Measurements from ENCODE around the gene PHC3.
"Not testable (repeated sequence)": the region's sequence is repeated elsewhere in the genome, so short reads cannot be mapped to it uniquely, and the experiment has no call there.

Gene PHC3

DNA sequence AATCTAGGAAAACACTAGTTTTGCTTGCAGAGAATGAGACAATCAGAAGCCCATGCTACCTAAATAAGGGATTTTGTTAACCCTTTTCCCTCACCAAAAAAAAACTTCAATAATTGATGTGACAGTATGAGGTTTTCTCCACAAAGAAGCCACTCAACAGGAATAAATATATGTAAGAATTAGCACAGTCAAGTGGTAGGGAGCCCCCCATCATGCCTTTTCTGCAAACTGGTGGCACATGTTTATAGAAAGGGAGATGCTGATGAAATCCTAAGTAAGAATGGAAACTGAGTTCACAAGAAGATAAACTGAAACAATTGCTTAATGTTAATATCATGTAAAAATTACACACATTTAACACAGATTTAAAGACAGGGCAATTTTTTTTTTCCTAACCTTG lies 51.0 kb downstream of the PHC3 start:
- no peak for DNase-seq (ENCODE audit: low read depth in 2 of 2, low spot score in 1 of 2)

DNA sequence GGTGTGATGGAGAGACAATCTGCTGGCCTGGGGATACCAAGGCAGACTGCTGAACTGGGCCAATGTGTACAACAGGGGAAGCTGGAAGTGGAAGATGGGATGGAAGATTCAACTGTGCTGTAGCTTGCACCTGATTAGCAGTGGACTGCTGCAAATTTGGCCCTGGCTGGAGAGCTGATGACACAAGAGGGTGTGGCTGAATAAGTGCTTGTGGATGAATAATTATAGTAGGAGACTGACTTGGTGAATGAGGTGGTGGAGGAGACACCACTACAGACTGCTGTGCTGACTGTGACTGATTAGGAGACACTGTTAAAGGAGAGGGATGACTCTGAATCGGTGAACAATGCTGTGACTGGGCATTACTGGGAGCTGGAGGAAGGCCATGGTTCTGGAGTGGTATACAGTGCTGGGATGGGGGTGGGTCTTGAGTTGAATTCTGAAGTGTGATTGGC lies 52.5 kb downstream of the PHC3 start:
- DNase-seq (ENCODE audit: low read depth in 2 of 2, low spot score in 1 of 2) = no peak

DNA sequence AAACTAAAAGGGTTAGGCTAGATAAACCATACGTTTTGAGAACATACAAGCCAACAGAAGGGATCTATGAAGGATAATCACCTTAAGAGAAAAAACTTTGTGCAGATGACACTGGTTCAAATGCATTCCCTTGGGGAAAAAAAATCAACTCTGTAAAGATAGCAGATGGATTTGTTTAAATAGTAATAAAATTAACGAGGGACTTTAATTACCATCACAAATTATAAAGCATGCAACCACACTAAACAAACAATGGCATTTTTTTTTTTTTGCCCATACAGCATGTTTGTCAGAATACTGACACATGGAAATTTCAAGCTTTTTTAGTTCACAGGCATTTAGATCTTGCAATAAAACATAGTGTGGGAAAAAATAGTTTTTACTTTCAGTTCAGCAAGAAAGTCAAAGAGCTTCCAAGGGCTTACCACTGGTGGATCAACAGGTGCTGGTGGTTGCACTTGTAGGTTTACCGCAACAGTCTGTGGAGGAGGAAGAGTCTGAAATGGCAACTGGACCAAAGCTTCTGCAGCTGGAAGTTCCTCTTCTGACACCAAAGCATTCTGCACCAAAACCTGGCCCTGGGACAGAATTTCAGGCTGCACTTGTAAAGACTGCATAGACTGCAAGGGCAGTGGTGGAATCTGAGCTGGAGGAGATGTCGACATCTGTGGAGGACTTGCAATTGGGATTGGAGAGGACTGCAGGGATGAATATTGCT lies 53.1 kb downstream of the PHC3 start:
- no peak for DNase-seq (ENCODE audit: low read depth in 2 of 2, low spot score in 1 of 2)

DNA sequence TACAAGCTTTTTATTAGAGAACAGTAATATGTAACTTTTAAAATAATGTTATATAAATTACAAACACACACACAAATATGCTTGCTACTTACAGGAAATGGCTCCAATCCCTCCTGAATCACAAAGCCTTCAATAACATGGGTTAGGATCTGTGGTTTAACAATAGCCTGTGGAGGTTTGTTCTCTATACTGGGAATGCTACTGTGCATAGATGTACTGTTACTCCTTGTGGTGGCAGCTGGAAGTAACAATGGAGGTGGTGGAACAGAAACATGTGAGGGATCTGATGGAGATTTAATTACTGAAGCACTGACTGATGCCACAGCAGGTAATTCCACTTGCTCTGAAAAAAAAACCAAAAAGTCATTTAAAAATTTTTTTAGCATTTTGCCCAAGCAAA lies 64.4 kb downstream of the PHC3 start:
- DNase-seq (ENCODE audit: low read depth in 2 of 2, low spot score in 1 of 2) = no peak

DNA sequence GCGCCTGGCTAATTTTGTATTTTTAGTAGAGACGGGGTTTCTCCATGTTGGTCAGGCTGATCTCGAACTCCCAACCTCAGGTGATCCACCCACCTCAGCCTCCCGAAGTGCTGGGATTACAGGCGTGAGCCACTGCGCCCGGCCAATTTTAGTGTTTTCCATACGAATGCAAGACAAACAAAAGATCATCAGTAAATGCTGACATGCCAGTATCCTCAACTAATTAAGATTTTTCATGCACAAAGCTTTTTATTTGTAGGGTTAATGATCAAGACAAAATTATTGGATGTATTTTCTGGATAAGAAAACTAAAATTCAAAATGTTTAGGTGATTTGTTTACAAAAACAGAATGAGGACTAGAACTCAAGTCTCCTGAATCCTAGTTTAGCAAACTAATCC lies 67.4 kb downstream of the PHC3 start:
- DNase-seq (ENCODE audit: low read depth in 2 of 2, low spot score in 1 of 2) = not testable (repeated sequence)

DNA sequence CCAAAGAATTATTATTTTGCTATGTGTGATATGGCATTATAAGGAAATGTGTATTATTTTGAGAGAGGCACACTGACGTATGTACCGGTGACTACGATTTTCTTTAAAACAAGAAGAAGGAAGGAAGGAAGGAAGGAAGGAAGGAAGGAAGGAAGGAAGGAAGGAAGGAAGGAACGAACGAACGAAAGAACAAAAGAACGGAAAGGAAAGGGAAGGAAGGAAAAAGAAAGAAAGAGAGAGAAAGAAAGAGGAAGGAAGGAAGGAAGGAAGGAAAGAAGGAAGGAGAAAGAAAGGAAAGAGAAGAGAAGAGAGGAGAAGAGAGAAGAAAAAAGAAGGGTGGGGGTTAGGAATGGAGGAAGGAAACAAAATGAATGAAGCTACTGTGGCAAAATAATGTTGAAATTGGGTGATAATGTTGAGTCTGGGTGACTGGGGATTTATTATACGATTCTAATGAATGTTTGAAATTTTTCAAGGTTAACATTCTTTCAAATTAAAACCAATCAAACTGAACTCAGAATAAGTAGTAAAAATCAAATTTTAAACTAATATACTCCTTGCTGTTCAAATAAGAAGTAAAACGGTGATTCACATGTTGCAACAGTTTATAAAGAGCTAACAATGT lies 70.3 kb downstream of the PHC3 start:
- DNase-seq (ENCODE audit: low read depth in 2 of 2, low spot score in 1 of 2) = no peak

DNA sequence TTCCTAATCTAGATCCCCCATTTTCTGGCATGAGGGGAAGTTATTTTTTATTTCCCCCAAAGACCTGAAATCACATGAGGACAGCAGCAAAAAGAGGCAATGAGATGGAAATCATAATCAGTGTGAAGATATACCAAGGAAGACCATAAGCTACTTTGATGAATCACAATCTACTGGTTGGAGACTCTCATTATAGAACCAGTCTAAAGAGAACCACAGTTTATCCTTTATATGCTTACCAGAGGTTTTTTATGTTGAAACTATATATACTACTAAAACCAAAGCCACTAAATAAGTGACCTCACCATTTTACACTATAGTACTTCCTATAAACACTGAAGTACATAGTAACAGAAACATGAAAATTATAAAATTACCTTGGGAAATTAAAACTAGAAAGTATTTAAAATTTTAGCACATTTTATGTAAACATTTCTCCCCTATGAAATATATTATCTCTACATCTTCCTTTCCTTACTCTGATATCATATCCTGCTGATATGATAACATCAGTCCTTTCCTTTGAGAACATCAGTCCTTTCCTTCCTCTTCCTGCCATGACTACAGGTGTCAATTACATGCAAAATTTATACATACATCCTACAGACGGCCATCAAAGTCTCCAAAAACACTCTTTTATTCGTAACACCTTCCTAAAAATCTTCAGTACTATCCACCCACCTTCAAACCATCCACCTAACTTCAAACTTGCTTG lies 71.8 kb downstream of the PHC3 start:
- DNase-seq (ENCODE audit: low read depth in 2 of 2, low spot score in 1 of 2) = no peak

DNA sequence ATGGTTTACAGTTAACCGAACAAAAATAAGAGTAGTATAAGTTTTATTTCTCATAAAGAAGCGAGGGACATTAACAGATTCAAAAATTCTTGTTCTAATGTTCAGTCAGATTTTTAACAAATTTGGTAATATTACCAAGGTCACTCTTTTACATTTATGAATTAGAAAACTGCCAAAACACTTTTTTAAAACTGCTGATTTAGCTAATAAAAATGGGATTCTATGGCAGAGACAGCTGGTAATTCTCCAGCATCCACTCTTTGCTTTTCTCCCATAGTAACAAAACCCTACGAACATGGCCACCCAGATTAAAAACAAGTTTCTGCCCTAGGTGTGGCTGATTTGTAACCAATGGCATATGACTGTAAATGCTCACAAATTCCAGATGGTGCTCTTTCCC lies 72.6 kb downstream of the PHC3 start:
- DNase-seq (ENCODE audit: low read depth in 2 of 2, low spot score in 1 of 2) = no peak

DNA sequence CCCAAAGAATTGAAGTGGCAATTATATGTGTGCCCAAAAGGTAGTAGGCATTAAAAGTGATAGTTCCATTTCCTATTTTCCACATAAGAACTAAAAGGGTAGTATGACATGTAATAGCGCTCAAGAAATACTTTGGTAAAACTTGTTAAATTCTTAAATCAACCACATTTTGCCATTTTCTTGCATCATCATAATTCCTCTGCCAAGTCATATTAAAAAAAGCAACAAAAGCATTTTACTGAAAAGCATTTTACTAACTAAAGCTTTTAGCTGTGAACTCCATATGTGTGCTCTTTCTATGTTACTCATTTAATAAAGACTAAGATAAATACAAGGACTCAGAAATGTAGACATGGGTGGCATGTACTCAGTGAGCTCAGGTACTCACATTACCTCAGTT lies 73.6 kb downstream of the PHC3 start:
- DNase-seq (ENCODE audit: low read depth in 2 of 2, low spot score in 1 of 2) = no peak

DNA sequence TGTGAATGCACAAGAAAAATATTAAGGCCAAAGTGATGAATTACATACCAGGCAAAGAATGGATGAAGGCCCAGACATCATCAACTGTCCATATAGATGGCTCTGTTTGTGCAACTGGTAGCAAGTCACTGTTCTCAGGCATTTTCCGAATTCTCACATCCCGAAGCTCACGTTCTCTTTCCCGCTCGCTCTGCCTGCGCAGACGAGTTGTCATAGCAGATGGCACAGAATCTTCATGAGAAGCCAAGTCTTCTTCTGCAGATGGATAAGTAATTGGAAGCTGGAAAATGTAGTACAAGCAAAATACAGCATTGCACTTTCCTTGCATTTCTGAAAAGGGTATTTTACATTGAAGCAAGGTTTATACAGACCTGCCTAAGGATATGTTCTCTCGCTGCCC lies 79.1 kb downstream of the PHC3 start:
- DNase-seq (ENCODE audit: low read depth in 2 of 2, low spot score in 1 of 2) = no peak

DNA sequence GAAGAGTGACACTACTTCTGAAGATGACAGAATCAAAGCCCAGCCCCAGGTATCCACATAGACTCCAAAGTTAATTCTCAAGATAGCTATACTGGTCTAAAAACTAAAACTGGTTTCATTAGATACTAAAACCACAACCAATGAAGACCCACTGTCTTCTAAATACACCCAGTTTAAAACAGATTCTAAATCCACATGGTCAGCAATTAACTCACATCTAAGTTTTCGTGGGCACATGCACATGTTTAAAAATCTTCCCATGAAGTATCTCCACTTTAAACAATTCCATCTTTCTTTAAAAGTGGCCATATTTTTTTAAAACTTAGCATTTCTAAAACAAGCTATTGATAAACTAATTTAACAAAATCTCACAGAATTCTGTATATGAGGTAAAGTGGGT lies 80.6 kb downstream of the PHC3 start:
- no peak for DNase-seq (ENCODE audit: low read depth in 2 of 2, low spot score in 1 of 2)

DNA sequence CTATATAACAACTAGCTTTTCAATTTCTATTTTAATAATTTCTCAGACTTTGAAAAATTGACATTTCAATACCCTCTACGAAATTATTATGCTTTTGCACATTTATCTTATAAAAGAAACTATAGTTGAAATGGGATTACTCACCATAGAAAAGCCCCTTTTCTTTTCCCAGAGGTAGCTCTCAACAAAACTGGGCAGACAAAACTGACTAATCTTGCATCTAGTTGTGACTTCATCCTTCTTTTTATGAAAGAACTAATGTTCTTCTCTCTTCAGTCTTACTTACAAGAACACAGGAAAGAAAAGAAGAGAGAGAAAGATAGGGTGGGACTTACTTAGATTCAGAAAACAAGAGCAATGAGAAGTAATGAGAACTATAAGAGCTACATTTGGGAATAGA lies 82.8 kb downstream of the PHC3 start:
- DNase-seq (ENCODE audit: low read depth in 2 of 2, low spot score in 1 of 2) = no peak

DNA sequence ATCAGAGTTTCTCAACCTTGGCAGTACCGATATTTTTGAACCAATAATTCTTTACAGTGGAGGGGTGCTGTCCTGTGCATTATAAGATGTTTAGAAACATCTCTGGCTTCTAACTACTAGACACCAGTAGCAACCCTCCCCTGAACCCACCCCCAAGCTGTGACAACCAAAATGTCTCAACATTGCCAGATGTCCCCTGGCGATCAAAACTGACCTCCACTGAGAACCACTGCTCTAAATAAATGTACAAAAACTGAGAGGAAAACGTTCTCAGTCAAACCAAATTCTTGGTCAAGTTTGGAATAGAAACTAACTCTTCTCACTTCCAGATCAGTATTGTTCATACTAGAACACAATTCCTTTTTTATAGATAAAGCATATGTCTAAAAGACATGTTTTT lies 85.2 kb downstream of the PHC3 start:
- no peak for DNase-seq (ENCODE audit: low read depth in 2 of 2, low spot score in 1 of 2)

DNA sequence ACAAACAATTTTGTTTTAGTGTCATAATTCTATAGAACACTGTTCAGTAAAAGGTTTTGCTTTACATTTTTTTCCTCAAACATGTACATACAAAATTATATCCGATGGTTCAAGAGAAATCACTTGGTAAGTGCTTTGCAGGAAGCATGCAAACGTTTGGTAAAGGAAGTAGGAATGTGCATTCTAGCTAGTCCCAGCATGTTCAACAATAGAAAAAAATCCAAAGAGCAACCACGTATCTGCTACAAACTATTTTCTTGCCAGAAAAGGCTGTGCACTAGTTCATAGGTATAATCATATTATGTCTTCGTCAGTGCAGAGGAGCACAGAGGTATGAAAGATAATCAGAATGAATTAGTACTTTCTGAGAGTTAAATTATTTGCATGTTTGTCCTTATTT lies 85.8 kb downstream of the PHC3 start:
- no peak for DNase-seq (ENCODE audit: low read depth in 2 of 2, low spot score in 1 of 2)

DNA sequence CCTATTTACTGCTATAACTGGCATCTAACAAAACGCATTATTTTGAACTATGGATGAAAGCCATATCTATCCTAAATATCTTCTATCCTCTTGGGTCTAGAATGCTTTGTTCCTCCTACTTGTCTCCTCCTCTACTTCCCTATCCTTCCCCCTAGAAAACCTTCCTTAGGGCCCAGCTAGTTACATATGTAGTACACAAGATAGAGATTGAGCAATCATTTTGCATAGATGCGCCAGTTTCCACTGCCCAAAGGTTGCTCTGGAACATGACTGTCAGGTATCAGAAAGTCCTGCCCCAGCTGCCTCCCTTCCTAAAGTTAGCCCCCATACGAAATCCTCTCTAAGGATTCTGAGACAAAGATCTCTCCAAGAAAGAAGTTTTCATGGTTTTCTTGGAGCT lies 88.6 kb downstream of the PHC3 start:
- DNase-seq (ENCODE audit: low read depth in 2 of 2, low spot score in 1 of 2) = no peak

DNA sequence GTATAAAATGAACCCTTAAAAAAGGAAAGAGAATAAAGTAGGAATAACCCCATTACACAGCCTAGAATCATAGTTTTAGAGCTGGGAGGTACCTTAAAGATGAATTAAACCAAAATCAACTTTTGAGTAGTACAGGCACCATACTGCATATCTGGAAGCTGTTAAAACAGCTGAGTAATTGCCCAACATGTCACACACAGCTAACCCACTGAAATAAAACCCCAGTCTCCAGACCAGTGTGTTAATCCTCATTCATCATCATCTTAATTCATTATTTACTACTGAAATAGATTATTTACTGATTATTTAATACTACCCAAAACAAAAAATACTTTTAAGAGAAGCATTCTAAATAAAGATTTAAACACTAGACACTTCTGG lies 90.9 kb downstream of the PHC3 start:
- DNase-seq (ENCODE audit: low read depth in 2 of 2, low spot score in 1 of 2) = no peak

DNA sequence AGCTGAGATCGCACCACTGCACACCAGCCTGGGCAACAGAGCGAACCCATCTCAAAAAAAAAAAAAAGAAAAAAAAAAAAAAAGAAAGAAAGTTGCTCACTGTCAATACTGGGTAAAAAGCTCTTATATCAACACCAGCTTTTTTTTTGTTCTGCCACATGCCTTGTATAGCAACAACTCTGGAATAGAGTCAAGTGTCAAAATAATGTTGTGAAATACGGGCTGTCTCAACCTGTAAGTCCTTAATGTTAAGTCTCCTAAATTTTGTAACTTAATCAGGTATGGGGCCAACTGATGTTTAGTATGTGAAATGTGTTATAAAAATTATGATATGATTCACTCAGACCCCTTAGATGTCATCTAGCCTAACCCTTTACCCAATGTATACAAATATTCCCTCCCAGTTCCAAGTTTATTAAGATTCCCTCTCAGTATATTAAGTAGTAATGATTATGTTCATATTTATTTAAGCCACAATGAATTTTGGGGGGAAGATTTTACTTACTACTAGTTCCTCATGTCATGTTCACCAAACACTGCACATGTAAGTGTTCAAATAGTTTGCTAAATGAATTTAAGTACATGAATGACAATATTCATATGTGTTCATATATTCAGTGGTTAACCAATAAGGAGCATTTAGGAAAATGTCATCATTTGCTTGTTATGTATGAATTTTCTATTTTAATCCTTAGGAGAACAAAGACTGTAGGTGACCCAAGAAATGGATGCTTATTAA lies 91.5 kb downstream of the PHC3 start:
- DNase-seq (ENCODE audit: low read depth in 2 of 2, low spot score in 1 of 2) = no peak

DNA sequence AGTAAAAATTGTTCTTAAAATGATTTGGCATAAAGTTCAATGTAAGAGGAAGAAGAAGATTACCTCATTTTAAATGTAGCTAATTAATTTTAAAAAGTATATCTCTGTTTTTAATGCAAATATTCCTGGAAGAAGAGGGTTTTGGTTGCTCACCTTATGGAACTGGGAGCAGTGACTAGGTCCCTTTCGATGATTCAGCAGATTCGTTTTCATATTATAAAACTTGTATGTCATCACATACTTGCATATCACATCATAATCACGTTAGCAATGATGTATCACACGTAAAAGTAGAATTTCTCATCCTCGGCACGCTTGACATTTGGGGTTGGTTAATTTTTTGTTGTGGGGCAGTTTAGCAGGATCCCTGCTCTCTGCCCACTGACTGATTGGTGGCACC lies 96.1 kb downstream of the PHC3 start:
- no peak for DNase-seq (ENCODE audit: low read depth in 2 of 2, low spot score in 1 of 2)

DNA sequence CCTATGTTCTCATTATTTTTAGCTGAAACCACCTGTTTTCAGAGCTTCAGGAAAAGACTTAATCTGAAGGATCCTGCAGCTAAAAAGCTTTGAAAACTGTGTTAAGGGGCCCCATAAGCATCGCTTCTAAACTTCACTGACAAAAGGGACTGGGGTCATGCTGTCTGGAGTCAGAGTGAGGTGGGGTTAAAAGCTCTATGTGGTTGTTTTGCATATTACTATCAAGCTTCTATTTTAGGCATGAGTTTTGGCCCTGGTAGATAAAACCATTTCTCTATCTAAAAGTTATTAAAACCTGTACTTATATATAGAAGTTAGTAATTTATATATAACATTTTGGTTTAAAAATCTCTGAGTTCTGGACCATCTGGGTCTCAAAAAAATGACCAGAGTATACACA lies 98.2 kb downstream of the PHC3 start:
- DNase-seq (ENCODE audit: low read depth in 2 of 2, low spot score in 1 of 2) = no peak

DNA sequence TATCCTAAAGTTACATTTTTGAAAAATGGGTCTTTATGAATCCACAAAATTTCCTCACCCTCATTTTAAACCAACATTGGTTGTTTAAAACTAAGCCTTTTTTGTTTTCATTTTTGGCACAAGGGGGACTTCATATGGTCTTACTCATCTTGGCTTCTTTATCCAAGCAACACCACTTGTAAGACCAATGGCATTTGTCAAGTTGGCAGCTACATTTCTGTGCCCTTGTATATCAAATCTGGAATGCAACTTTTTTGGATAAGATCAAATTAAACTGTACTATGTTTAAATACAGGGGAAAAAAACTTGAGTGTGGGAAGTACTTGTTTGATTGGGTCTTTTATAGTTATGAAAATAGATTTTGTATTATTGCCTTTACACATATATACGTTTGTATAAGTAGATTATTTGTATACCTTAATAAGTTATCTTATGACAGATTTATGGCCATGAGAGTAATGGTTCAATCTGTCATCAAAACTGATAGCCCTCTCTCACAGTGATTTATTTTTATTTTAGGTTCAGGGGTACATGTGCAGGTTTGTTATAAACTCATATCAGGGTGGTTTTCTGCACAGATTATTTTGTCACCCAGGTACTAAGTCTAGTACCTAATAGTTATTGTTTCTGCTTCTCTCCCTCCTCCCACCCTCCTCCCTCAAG lies 100.3 kb downstream of the PHC3 start:
- DNase-seq (ENCODE audit: low read depth in 2 of 2, low spot score in 1 of 2) = no peak

DNA sequence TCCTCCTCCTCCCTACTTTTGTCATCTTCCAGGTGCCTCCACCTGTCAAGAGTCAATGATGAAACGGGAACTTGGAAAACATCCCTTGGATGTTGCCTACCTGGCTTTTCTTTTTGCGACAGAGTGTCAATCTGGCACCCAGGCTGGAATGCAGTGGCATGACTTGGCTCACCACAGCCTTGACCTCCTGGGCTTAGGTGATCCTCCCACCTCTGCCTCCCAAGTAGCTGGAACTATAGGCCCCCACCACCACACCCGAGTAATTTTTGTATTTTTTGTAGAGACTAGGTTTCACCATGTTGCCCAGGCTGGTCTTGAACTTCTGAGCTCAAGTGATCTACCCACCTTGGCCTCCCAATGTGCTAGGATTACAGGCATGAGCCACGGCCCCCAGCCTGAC lies 100.9 kb downstream of the PHC3 start:
- no peak for DNase-seq (ENCODE audit: low read depth in 2 of 2, low spot score in 1 of 2)
